Stimulated activated naive CD4-positive, alpha-beta T cell (primary cell): Measurements from ENCODE around the gene NDUFS6.

Source experiments
- DNase-seq, 6 experiments: peaks; one replicate each; lab custom pipeline; 2025; lab: John Stamatoyannopoulos, UW

NDUFS6 gene

DNA sequence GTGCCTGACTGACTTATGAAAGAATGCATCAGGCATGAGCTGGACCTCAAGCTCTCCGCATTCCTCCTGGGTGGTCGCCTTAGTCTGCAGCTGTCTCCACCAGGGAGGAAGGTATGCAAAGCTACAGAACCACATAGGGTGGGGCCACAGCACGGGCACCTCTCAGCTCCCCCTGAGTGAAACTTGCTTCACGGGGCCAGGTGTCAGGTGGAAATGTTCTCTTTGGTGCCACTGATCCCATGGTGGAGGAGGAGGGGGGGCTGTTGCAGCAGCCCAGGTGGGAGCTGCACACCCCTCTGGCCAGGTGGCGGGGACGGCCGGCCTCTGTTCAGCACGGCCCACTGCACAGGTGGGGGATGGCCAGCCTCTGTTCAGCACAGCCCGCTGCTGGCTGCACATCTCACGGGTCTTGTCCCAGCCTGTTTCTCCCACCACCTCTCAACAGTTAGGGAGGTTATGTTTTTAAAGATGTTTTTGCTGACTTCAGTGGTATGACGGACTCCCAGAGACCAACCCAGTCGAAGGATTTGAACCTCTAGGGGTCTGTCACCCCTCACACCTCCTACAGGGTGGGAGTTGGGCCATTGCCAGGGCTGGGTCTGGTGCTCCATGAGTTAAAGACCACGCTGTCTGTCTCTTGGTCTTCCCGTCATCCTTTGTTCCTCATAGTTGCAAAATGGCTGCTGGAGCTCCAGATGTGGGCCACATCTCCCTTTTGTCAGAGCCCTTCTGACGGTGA, 35.9 kb upstream of the NDUFS6 start:
- DNase-seq = no peak

DNA sequence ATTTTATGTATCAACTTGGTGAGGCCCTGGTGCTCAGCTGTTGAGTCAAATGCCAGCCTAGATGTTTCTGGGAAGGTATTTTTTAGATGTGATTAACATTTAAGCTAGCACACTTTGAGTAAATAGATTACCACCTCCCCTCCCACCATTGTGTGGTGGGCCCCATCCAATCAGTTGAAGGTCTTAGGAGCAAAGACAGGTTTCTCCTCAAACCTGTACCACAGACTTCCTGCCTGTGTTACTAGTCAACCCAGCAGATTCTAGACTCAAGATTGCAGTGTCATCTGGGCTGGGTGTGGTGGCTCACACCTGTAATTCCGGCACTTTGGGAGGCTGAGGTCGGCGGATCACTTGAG, 35.3 kb upstream of the NDUFS6 start:
- no peak for DNase-seq

DNA sequence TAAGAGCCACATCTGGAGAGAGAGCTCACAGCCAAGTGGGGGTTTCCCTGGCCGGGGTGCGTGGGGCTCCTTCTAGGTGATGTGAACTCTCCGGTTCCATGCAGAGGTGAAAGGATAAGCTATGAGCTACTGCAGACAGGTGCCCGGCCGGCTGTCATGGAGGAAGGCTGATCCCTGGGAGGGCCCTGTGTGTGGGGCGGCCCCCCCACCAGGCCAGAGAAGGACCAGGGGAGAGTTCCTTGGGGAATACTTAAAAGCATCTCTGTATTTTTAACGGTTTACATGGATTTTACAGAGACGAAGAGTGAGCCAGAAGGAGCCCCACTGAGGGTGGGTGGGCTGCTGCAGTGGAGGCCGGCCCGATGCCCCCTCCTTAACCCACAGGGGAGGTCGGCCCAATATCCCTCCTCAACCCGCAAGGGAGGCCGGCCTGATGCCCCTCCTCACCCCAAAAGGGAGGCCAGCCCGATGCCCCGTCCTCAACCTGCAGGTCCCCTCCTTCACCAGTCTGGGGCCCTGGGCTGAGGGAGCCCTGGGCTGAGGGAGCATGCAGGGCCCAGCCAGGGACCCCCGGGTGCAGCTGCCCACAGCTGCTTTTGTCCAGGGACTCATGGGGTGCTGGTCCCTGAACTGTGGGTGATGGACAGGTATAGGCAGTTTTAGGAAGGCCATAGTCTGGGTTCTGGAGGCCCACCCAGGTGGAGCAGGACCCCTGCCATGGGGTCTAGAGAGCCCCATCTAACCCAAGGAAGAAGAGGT, 33.5 kb upstream of the NDUFS6 start:
- no peak for DNase-seq

DNA sequence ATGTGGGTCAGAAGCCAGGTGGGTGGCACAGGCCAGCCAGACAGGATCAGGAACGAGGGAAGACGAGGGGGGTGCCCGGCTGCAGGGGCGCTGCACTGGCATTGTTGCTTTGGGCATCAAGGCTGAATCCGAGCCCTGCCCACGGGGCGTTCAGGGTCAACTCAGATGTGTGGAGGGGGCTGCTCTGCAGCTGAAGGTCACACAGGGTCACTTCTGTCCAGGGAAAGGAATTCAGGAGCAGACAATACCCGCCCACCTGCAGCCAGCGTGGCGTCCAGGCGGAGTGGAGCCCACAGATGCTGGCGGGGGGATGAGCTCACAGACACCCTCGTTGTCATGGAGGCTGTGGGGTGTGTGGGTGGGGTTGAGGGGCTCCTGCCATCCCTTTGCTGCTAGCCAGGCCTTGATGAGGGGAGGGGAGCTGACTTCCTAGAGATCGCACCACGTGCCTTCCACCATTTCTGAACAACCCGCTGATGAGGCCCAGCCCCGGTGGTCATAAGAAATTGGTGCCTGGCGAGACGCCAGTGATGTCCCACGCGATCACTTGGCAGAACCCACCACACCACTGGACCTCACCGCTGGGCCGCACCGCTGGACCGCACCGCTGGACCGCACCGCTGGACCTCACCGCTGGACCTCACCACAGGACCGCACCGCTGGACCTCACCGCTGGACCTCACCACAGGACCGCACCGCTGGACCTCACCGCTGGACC, 32.8 kb upstream of the NDUFS6 start:
- no peak for DNase-seq

DNA sequence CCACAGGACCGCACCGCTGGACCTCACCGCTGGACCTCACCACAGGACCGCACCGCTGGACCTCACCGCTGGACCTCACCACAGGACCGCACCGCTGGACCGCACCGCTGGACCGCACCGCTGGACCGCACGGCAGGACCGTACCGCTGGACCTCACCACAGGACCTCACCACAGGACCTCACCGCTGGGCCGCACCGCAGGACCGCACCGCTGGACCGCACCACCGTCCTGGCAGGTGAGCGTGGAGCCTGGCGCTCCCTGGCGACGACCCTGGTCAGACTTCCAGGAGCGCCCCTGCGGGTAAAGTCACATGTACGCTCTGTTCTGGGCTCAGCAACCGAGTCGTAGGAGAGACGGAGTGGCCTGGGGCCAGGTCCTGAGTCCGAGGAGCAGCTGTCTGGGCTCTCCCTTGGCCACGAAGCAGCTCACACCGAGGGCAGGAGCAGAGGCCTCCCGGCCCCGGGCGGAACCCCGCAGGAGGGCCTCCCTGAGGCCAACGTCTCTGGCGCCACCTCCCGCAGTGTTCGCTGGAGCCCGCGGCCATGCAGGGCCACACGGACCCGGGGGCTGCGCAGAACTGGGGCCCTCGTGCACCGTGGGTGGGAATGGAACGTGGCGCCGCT, 32.1 kb upstream of the NDUFS6 start:
- DNase-seq = no peak

DNA sequence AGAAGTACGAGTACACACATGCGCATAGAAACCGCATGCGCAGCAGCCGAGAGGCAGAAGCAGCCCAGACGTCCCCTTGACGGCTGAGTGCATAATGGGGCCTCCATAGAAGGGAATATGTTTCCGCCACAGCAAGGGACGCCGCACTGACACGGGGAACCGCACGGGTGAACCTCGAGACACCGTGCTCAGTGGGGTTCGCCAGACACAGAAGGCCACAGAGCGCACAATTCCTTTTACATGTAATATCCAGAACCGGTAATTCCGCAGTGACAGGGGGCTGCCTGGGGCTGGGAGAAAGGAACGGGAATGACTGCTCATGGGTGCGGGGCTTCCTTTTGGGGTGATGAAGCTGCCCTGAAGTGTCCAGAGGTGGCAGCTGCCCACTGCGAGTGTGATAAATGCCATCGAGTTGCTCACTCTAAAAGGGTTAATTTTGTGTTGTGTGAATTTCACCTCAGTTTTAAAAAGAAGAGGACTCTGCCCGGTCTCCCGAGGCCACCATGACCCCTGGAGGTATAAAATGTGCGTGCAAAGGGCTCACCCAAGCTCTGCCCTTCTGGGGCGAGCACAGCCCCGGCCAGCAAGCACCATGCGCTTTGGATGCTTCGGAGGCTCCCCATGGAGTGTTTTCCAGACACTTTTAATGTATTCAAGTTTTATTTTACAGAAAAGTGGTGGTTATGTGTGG, 31.3 kb upstream of the NDUFS6 start:
- DNase-seq = no peak

DNA sequence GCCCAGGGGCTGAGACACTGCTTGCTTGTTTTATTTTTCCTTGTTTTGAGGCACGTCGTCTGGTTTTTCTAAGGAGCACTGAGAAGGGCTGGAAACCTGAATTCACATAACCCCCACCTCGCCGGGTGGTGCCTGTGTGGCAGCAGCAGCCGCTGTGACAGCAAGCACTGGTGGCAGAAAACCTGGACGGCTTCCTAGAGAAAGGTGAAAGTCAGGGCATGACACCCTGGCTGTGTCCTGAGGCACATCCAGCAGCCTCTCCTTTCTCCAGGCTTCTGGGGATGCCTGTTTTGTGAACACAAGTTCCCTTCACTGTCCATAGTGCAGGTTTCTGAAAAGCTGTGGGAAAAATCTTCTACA, 30.8 kb upstream of the NDUFS6 start:
- no peak for DNase-seq

DNA sequence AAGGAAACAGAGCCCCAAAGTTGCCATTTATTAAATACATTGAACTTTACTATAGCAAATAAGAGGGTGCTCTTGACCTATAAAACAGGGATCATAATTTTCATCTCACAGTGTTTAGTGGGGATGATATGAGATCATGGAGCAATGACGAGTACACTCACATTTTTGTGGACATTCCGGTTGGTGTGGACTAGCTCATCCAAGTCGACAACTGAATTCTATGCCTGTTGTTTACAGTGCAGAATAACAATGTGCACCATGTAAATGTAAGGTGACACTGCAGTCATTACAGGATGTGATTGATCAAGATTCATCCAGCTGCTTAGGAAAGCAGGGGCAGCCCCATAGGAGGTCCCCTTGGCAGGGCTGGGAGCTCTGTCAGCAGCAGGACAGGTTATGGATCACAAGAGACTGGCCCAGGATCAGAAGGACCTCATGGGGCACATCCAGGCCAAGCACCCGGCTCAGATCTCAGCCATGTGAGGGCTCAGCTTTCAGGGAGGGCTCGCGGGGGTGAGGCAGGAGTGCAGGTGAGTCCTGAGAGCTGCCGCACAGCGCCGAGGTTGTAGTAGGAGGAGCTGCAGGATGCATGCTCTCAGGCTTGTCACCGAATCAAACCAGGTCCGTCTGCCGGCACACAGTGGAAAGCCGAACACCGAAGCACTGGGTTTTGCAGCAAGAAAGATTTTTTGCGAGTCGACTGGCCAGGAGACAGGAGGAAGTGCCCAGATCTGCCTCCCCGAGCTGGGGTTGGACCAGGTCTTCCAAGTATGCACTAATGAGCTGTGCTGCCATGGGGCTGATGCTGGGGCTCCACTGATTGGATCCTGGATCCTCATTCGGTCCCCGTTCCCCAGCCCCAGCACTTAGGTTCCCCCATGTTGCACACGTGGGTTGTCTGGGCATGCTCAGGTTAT, 29.8 kb upstream of the NDUFS6 start:
- DNase-seq = no peak

DNA sequence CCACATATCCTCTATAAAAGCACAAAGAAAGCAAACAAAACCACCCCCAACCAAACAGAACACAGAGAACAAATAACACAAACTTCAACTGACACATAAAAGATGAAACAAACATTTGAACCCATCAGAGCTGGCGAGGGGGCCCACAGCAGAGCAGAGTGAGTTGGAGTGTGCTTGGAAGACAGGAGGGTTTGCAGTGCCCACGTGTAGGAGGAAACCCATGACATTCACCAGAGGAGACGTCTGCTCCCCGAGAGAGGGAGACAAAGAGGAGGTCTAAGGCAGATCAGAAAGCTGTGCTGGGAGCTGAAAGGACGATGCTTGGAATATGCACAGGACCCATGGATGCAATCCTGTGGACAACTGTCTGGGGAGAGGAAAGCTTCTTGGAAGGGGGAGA, 28.6 kb upstream of the NDUFS6 start:
- DNase-seq = peak in 1 of 6 experiments; percentile 2

DNA sequence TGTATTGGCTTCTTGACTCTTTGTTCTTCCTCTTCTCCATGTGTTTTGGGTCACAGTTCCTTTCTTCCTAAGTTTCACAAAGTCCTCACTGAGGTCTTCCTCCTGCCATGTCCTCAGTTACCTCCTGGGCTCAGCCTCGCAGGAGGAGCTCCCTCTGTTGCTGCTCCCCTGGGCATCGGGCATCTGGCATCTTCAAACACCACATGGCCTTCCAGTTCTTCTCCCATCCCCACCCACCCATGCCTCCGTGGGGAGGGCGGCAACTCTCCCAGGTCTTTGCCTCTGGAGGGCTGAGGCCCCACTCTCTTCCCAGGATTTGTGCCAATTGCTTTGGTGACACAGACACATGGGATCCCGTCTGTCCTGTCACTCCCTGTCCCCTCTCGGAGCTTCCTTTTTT, 24.4 kb upstream of the NDUFS6 start:
- no peak for DNase-seq

DNA sequence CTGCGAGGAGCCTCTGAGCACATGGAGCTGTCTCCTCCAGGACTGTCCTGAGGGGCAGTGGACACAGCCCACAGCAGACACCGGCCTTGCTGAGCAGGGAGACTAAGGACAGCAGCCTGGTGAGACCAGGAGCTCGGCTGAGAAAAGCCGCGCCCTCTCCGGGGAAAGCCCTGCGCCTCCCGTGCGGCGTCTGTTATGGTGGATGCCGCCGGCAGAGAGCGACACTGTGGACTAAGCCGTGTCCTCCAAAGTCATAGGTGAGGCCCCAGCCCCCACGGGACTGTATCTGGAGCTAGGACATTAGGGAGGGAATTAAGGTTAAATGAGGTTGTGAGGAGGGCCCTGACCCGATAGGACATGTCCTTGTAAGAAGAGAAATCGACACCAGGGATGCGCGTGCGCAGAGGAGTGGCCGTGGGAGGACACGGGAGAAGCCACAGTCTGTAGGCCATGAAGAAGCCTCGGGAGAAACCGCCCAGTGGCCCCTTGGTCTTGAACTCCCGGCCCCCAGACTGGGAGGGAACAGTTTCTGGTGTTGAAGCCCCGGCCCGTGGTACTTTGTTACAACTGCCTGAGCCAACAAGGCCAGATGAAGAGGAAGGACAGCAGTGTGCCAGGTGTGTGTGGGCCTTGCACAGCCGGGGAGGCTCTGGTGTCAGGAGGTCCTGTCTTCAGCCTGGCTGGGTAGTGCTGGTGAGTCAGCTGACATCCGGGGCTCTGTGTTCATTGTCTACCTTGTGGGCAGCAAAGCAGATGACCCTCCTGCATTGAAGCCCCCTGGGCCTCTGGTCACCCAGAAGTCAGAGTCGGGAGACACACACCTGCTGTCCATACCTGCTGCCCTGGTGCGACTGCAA, 23.7 kb upstream of the NDUFS6 start:
- DNase-seq = no peak

DNA sequence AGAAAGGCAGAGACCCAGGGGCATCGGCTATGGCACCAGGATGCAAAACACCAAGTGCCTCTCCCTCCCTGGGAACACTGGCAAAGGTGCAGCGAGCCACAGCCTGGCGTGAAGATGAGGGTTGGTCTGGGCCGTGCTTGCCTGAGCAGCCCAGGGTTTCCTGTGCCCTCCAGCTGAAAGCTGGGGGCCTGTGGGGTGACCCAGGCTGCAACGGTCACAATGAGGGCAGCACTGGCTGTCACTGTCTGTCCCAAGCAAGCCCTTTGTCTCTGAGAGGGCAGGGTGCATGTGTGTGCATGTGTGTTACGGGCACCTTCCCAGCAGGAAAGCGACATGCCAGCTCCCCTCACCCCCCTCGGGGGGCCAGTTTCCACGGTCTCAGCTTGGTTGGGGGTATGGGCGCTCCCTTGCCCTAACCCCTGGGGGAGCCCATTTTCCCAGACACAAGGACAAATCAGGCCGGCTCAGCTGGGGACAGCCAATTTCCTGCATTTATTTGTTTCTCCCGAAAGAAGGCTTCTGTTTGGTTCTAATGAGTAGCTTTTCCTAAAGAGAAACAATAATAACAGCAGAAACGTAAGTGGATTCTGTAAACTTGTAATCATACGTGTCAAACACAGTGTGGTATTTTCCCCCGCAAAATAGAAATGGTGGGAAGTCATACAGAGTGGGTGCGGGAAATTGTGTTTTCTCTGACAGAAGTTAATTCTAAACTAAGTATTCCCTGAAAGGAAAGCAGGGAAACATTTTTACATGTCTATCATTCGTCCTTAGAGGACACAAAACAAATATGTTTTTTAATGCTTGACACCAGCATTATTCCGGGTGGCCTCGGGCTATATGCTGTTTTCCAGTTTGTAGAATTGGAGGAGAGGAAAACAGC, 22.8 kb upstream of the NDUFS6 start:
- DNase-seq = no peak

DNA sequence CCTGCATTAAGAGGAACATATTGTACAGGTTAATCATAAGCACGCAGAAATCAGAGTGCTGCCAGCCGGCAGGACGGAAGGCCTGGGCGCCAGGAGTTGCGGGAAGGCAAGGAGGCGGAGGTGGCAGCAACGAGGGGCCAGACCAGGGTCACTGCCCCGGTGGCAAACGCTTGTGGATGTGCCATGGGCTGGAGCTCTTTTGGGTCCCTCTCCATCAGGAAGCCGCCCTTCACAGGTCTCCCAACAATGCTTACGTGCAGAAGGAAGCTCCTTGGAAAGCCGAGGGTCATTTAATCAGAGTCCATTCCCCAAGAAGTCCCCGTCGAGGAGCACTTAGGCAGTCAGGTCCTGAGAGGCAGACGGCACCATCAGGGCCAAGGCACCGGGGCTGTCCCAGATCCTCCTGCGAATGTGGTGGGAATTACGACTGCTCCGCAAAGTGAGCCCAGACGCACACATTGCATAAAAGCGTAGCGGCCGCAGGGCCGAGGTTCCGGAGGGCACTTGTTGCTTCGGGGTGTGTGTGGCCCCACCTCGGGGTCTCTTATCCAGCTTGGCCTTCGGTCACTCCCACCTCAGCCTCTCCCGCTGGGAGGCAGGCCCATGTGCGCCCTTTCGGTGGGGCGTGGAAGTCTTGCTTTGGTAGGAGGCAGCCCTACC, 22.1 kb upstream of the NDUFS6 start:
- DNase-seq = no peak

DNA sequence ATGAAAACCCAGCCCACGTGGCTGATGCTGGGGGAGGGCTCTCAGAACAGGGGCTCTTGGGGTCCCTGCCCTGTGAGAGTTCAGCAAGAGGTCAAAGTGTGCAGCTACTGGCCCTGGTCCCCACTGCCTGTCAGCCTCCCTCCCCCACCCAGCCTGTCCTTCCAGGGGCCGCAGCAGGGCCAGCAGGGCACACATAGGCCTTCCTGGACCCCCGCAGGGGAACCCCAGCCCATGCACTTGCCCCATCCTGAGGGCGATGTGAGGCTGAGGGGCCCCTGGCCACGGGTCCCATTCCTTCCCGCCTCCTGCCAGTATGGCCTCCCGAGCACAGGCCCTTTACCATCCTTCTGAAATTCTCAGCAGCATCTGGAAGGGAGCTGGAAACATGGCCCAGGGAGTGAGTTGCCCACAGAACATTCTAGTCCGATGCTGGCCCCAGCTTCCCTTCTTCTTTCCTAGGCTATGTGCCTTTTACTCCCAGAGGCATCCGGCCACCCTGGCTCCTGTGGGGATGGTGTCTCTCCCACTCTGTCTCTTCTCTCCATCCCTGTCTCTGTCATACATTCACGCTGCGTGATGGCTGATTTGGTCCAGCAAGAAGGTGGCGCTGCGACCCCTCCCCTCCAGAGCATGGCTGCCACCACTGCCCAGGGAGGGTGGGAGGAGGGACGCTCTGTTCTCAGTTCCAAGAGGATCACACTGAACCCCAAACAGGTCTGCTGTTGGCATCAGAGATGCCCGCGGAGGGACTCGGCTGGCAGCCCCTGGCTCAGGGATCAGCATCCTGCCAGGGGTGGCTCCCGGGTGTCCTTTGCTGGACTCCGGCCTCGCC, 21.2 kb upstream of the NDUFS6 start:
- no peak for DNase-seq

DNA sequence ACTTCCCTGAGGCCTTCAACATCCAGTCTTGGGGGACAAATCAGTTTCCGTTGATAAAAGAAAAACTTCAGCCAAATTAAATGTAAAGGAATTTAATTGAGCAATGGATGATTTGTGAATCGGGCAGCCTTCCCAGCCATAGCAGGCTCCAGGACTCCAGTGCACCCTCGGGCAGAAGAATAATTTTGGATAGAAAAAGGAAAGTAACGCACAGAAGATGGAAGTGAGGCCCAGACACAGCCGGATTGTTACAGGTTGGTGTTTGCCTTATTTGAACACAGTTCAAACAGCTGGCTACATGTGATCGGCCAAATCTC, 20.6 kb upstream of the NDUFS6 start:
- no peak for DNase-seq

DNA sequence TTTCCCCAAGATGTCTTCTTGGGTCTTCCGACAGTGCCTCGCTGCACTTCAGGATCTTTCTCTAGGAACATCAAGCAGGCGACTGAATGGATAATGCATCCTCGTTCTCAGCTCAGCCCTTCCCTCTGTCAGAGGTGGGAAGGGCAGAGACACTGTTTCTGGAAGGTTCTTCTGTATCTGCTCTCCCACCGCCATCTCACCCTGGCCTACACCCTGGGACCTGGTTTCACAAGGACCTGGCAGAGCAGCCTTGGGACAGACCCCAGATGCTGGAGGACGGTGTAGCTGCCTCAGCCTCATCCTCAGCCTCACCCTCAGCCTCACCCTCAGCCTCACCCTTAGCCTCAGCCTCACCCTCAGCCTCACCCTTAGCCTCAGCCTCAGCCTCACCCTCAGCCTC, 20.1 kb upstream of the NDUFS6 start:
- DNase-seq = no peak

DNA sequence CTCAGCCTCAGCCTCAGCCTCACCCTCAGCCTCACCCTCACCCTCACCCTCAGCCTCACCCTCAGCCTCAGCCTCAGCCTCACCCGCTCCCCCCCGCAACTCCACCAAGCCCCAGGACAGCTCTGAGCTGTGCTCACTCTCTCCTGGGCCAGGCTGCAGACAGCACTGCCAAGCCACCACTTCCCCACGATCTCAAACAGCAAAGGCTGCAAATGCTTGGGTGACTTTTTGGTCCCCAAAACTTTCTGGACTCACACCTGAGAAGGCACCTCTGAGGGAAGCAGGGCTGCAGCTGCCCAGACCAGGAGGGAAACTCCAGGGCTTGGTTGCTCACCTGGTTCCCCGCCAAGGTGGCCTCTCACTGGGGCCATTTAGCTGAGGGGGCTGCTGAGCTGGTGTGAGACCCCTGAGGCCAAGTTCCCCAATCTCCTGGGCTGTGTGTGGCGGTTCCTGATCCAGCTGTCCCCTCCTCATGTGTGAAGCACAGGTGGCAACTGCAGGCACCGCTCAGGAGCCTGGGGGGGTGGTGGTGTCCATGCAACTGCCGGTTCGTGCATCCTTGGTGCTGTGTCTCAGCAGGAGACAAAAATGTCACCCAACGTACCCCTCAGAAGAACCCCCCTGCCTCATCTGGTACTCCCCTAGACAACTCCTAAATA, 19.4 kb upstream of the NDUFS6 start:
- no peak for DNase-seq
